ENCODE results near the gene PAMR1. TPM values are rescaled to one million over a fixed set of nuclear protein-coding genes. Genes with fewer than 3 reads are reported as not detected.

The PAMR1 gene
- total RNA-seq, 1 experiment from 2014 or later = 17.9 TPM

DNA sequence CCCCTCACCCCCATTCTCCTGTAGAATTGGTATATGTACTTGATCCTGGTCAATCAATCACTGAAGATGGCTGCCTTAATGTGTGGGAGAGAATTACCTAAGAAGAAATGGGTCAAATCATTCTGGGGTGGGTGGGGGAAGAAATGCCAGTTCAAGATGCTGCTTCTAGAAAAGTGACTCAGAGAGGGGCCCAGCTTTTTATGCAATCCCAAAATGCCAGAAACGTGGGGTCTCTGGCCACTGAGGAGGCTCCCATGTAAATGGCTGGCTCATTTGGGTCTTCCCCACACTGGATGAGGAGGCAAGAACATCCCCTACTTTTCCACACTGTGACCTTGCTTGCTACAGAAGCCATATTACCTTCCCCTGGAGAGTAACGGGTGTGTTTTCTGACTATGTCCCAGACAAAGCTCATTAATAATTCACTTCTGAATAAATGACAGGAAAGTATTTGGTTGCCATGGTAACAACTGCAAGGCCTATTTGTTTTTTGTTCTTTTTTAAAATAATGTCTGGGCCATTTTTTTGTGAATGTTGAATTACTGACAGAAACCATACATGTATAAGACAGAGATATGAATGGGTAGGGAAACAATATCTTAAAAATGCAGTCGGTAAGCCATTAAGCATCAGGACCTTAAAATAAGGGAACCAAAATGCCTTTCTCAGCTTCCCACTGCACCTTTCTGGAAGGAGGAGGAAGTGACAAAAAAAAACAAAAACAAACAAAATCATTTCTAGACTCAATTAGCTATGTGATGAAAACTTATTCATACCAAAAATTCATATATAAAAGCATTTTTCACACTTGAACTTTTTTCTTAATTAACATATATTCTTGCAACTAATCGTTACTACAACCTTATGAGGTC, 138.1 kb downstream of the PAMR1 start:
- Mint-ChIP-seq H3K27ac (ENCODE audit: unreplicated experiment) (no peak overlapping the region), H3K4me1 (ENCODE audit: low read depth, unreplicated experiment) (peaks cover 12% of the 10 kb centered on the region), H3K4me3 (ENCODE audit: unreplicated experiment) (no peak overlapping the region), H3K36me3 (ENCODE audit: insufficient read depth, unreplicated experiment) (no peaks in the 10 kb centered on the region), H3K9me3 (ENCODE audit: unreplicated experiment) (no peaks in the 10 kb centered on the region), H3K27me3 (ENCODE audit: insufficient read depth, unreplicated experiment) (no peaks in the 10 kb centered on the region)
- TF ChIP-seq, protein P1, sequence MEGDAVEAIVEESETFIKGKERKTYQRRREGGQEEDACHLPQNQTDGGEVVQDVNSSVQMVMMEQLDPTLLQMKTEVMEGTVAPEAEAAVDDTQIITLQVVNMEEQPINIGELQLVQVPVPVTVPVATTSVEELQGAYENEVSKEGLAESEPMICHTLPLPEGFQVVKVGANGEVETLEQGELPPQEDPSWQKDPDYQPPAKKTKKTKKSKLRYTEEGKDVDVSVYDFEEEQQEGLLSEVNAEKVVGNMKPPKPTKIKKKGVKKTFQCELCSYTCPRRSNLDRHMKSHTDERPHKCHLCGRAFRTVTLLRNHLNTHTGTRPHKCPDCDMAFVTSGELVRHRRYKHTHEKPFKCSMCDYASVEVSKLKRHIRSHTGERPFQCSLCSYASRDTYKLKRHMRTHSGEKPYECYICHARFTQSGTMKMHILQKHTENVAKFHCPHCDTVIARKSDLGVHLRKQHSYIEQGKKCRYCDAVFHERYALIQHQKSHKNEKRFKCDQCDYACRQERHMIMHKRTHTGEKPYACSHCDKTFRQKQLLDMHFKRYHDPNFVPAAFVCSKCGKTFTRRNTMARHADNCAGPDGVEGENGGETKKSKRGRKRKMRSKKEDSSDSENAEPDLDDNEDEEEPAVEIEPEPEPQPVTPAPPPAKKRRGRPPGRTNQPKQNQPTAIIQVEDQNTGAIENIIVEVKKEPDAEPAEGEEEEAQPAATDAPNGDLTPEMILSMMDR (IDR thresholded peaks at IDR 0.05; ENCODE audit: insufficient read depth in 1 of 2, low read depth in 1 of 2, low read length in 1 of 2, severe bottlenecking in 1 of 2, unreplicated experiment in 1 of 2) = no peak
- Histone ChIP-seq H3K36me3 (ENCODE audit: control insufficient read depth, insufficient read depth, low read length) (no peaks in the 10 kb centered on the region), H3K4me3 (ENCODE audit: low read depth, low read length) (no peak overlapping the region), H3K9me3 (no peaks in the 10 kb centered on the region), H3K4me1 (peaks cover 22% of the 10 kb centered on the region; the same call in 1 of the 2 replicates), H3K27me3 (replicated peaks; ENCODE audit: control insufficient read depth, insufficient read depth, low read length) (no peaks in the 10 kb centered on the region; the same call in 1 of the 2 replicates)
- no peak for DNase-seq
- intact Hi-C loops (cut with micrococcal nuclease; ENCODE audit: unreplicated experiment) = no loop called here
- ChIA-PET POLR2A (no interaction called here), CTCF (no interaction called here)
- BruUV-seq (replicated peaks) = no TSS peak

DNA sequence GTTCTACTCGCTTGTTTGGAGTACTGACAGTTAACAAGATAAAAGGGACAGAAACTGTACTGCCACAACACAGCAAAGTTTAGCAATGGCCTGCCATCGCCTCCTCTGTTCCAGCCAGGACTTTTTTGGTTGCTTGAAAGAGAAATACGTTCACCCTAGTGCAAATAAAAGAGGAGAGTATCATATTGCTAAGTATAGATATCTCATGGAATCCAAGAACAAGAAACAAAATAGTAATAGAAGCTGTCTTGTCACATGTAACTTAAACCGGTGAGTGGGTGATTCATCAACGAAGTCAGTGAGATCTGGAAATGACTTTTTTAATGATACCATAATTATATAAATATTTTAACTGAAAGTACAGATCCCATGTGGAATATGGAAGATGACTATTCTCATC, 141.5 kb downstream of the PAMR1 start:
- BruUV-seq (replicated peaks) = no TSS peak
- Histone ChIP-seq H3K9me3 (no peaks in the 10 kb centered on the region), H3K27me3 (replicated peaks; ENCODE audit: control insufficient read depth, insufficient read depth, low read length) (no peaks in the 10 kb centered on the region; the same call in 1 of the 2 replicates), H3K4me3 (ENCODE audit: low read depth, low read length) (no peak overlapping the region), H3K36me3 (ENCODE audit: control insufficient read depth, insufficient read depth, low read length) (no peaks in the 10 kb centered on the region), H3K4me1 (no peaks in the 10 kb centered on the region)
- H3K9me3 Mint-ChIP-seq (ENCODE audit: unreplicated experiment) = no peaks in the 10 kb centered on the region
- TF ChIP-seq, protein P1 (IDR thresholded peaks at IDR 0.05; ENCODE audit: insufficient read depth in 1 of 2, low read depth in 1 of 2, low read length in 1 of 2, severe bottlenecking in 1 of 2, unreplicated experiment in 1 of 2) = no peak
- H3K27ac Mint-ChIP-seq (ENCODE audit: unreplicated experiment) = no peak overlapping the region
- ChIA-PET CTCF (no interaction called here), POLR2A (no interaction called here)
- no peak for DNase-seq
- intact Hi-C loops (cut with micrococcal nuclease; ENCODE audit: unreplicated experiment) = no loop called here
- no peaks in the 10 kb centered on the region for H3K27me3 Mint-ChIP-seq (ENCODE audit: insufficient read depth, unreplicated experiment)
- no peak overlapping the region for H3K4me3 Mint-ChIP-seq (ENCODE audit: unreplicated experiment)
- H3K4me1 Mint-ChIP-seq (ENCODE audit: low read depth, unreplicated experiment) = no peaks in the 10 kb centered on the region
- H3K36me3 Mint-ChIP-seq (ENCODE audit: insufficient read depth, unreplicated experiment) = no peaks in the 10 kb centered on the region

Other genes starting within 250 kb of the PAMR1 start
- gene SLC1A2, start 106.1 kb downstream of the PAMR1 start, total RNA-seq (2022) = 1.4 and 2.0 TPM in 2 replicates
- gene FJX1, start 92.8 kb upstream of the PAMR1 start, total RNA-seq (2022) = 12.0 and 14.4 TPM in 2 replicates
- gene TRIM44, start 137.2 kb upstream of the PAMR1 start, total RNA-seq (2022) = 74.6 and 81.4 TPM in 2 replicates

Measured in Caco-2 (cell line).